Endothelial cell of umbilical vein (primary cell): ENCODE measurements around the gene ATP11B. TPM values are rescaled to one million over a fixed set of nuclear protein-coding genes. Genes with fewer than 3 reads are reported as not detected.
"Not testable (repeated sequence)": the region's sequence is repeated elsewhere in the genome, so short reads cannot be mapped to it uniquely, and the experiment has no call there.

Experiments
- BruUV-seq: library from RNA; stranded (reverse); fragments of 400-500 nt; replicated peaks from 2 replicates; lab custom pipeline; 2021; lab: Mats Ljungman, UMichigan
- CTCF ChIA-PET: fragments of 300-600, 350-600 bp; sonication (Branson Sonifier 250); formaldehyde crosslinking; loops from one replicate; lab custom pipeline; 2021; ENCODE audit warnings: antibody characterized with exemption, inconsistent platforms; lab: Charles Lee
- POLR2A ChIA-PET: fragments of 300-600, 350-600 bp; sonication (Branson Sonifier 250); formaldehyde crosslinking; loops from one replicate; lab custom pipeline; 2021; ENCODE audit warnings: antibody characterized with exemption, inconsistent platforms; lab: Charles Lee
- DNase-seq: peaks from one replicate; pipeline ENCODE4 v3.0.0-alpha.2; 2011; ENCODE audit warnings: low read depth, low spot score
- FAIRE-seq: peaks from 2 replicates; lab custom pipeline; 2011; peaks lifted over from hg19 to GRCh38; lab: Jason Lieb, UNC
- H2AFZ ChIP-seq: 2 replicates; pipeline ENCODE4 v1.6.0; 2012; ENCODE audit warnings: low read depth, low read length, control low read depth, inconsistent platforms
- H3K27ac ChIP-seq: 2 replicates; pipeline ENCODE4 v1.5.1; 2011; ENCODE audit warnings: low read depth, mild to moderate bottlenecking, control low read depth, low read length, moderate library complexity; ENCODE audit not compliant: insufficient read depth
- H3K27me3 ChIP-seq, 2 experiments: 2 replicates each; pipeline versions ENCODE4 v1.6.0 to v1.6.1; 2011; ENCODE audit warnings: low read length in 2 of 2, mixed read lengths in 1 of 2; ENCODE audit not compliant: control insufficient read depth in 2 of 2, insufficient read depth in 2 of 2
- H3K36me3 ChIP-seq, 2 experiments: 2 replicates in 1 of 2; 3 replicates in 1 of 2; pipeline ENCODE4 v1.5.1; 2011; ENCODE audit warnings: low read length in 2 of 2, mild to moderate bottlenecking in 1 of 2, moderate library complexity in 1 of 2; ENCODE audit not compliant: control insufficient read depth in 2 of 2, insufficient read depth in 2 of 2; ENCODE audit errors: extremely low read depth in 1 of 2
- H3K4me1 ChIP-seq: 3 replicates; pipeline ENCODE4 v1.5.1; 2011; ENCODE audit warnings: mild to moderate bottlenecking, low read length; ENCODE audit not compliant: control insufficient read depth, insufficient read depth; ENCODE audit errors: extremely low read depth
- H3K4me2 ChIP-seq: 2 replicates; pipeline ENCODE4 v1.6.1; 2011; ENCODE audit warnings: low read length, control low read depth, mixed read lengths; ENCODE audit not compliant: insufficient read depth
- H3K4me3 ChIP-seq, 3 experiments: fragments of 200-600 bp in 1 of 3; sonication (generic), shearing (Covaris generic) in 1 of 3; replicated peaks in 1 of 3; 2 replicates each; pipeline ENCODE4 v1.5.1; 2011 to 2016; ENCODE audit warnings: control low read depth in 3 of 3, low read length in 3 of 3, mild to moderate bottlenecking in 2 of 3, inconsistent platforms in 1 of 3, low read depth in 1 of 3, moderate library complexity in 1 of 3; ENCODE audit not compliant: insufficient read depth in 1 of 3
- H3K79me2 ChIP-seq: 2 replicates; pipeline ENCODE4 v1.6.0; 2012; ENCODE audit warnings: low read length, inconsistent platforms; ENCODE audit not compliant: control insufficient read depth, insufficient read depth
- H3K9ac ChIP-seq: replicated peaks from 2 replicates; pipeline ENCODE3; 2011; ENCODE audit warnings: low read length, control low read depth; ENCODE audit not compliant: insufficient read depth; ENCODE audit errors: extremely low read depth
- H3K9me1 ChIP-seq: replicated peaks from 3 replicates; pipeline ENCODE4 v1.6.0; 2011; ENCODE audit warnings: mild to moderate bottlenecking, low read length; ENCODE audit not compliant: control insufficient read depth, insufficient read depth; ENCODE audit errors: extremely low read depth
- H3K9me3 ChIP-seq: replicated peaks from 2 replicates; pipeline ENCODE4 v1.5.1; 2012; ENCODE audit warnings: low read length, inconsistent platforms; ENCODE audit not compliant: control insufficient read depth, insufficient read depth
- H4K20me1 ChIP-seq: replicated peaks from 2 replicates; pipeline ENCODE3; 2011; ENCODE audit warnings: mild to moderate bottlenecking, low read length; ENCODE audit not compliant: control insufficient read depth, insufficient read depth; ENCODE audit errors: extremely low read depth
- GATA2 ChIP-seq: IDR thresholded peaks from 2 replicates; pipeline ENCODE4 v1.7.0; 2011; ENCODE audit warnings: low read depth, mild to moderate bottlenecking, moderate library complexity, mixed read lengths, low read length; ENCODE audit not compliant: insufficient read length, insufficient read depth
- dilution Hi-C: fragments of 300-500 bp; cut with MboI; formaldehyde crosslinking; loops from one replicate; pipeline ENCODE4 v1.15.0; 2019; ENCODE audit warnings: low sequenced_read_pairs; ENCODE audit not compliant: extremely low pct_ligation_motif_present
- intact Hi-C: fragments of 100-400 bp; cut with micrococcal nuclease; formaldehyde crosslinking; loops from one replicate; pipeline ENCODE4 v1.10.0; 2022
- polyA plus RNA-seq, 4 experiments: library from polyadenylated mRNA; depleted of rRNA in 3 of 4; stranded (reverse) in 3 of 4; unstranded in 1 of 4; fragments of >200 nt; gene quantifications; 2 replicates each; pipeline versions ENCODE4 v1.2.1 to v1.2.3, GENCODE V29; 2011 to 2012; ENCODE audit warnings: missing spikeins in 1 of 4
- total RNA-seq: library from RNA; stranded (reverse); gene quantifications from 2 replicates; pipeline ENCODE4 v1.2.3, GENCODE V29; 2021

ATP11B gene
- total and polyA plus RNA-seq, 2 donors (not counting 3 experiments of a cell fraction or from before 2014, with no cell fraction given), result 10.1 to 49.3 TPM

DNA sequence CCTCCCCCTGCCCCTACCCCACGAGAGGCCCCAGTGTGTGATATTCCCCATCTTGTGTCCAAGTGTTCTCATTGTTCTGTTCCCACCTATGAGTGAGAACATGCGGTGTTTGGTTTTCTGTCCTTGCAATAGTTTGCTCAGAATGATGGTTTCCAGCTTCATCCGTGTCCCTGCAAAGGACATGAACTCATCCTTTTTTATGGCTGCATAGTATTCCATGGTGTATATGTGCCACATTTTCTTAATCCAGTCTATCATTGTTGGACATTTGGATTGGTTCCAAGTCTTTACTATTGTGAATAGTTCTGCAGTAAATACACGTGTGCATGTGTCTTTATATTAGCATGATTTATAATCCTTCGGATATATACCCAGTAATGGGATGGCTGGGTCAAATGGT lies 29.0 kb downstream of the ATP11B start:
- not testable (repeated sequence) for H3K9me1 ChIP-seq

GRCh38 chr3:182824957-182825356 lies 31.7 kb downstream of the ATP11B start:
- Histone ChIP-seq H3K27ac (no peak overlapping the region), H3K9me1 (no peaks in the 10 kb centered on the region), H3K4me1 (no peaks in the 10 kb centered on the region), H3K27me3 (no peaks in the 10 kb centered on the region), H2AFZ (no peak overlapping the region), H3K9me3 (no peaks in the 10 kb centered on the region), H3K79me2 (peaks cover 24% of the 10 kb centered on the region), H3K4me2 (no peak overlapping the region), H3K4me3 (no peak overlapping the region), H3K9ac (no peak overlapping the region), H3K36me3 (peaks cover 2 to 3% of the 10 kb centered on the region in 2 experiments), H4K20me1 (peaks cover 3% of the 10 kb centered on the region)
- DNase-seq (no peak), FAIRE-seq (no peak)
- ChIA-PET CTCF (interaction anchor here (0.8 to 2.5 kb wide), 7 partner anchors 9 to 112 kb away, joined by 3 to 8 read pairs (median 4); no protein-coding TSS in a partner anchor), POLR2A (interaction anchor here (1.0 kb wide), 1 partner anchor 9 kb away, joined by 5 read pairs; no protein-coding TSS in a partner anchor)
- dilution Hi-C loops (no loop called here), intact Hi-C loops (no loop called here)
- no peak for TF ChIP-seq GATA2
- no TSS peak for BruUV-seq

More for the DNA sequence above, 29.0 kb downstream of the ATP11B start:
- H3K4me2 ChIP-seq, H3K9ac ChIP-seq, H4K20me1 ChIP-seq, DNase-seq, H3K27me3 ChIP-seq, BruUV-seq, H3K36me3 ChIP-seq, intact Hi-C loops, dilution Hi-C loops, CTCF ChIA-PET, POLR2A ChIA-PET, H3K27ac ChIP-seq, H3K9me3 ChIP-seq, H3K4me1 ChIP-seq, H2AFZ ChIP-seq, H3K4me3 ChIP-seq, FAIRE-seq: not testable (repeated sequence)
- H3K79me2 ChIP-seq, result peaks cover 40% of the 10 kb centered on the region
